ENCODE data around the gene OPRL1.
A peak's percentile ranks its signal among the peaks of the same experiment; 100 is the strongest.

OPRL1 gene

DNA sequence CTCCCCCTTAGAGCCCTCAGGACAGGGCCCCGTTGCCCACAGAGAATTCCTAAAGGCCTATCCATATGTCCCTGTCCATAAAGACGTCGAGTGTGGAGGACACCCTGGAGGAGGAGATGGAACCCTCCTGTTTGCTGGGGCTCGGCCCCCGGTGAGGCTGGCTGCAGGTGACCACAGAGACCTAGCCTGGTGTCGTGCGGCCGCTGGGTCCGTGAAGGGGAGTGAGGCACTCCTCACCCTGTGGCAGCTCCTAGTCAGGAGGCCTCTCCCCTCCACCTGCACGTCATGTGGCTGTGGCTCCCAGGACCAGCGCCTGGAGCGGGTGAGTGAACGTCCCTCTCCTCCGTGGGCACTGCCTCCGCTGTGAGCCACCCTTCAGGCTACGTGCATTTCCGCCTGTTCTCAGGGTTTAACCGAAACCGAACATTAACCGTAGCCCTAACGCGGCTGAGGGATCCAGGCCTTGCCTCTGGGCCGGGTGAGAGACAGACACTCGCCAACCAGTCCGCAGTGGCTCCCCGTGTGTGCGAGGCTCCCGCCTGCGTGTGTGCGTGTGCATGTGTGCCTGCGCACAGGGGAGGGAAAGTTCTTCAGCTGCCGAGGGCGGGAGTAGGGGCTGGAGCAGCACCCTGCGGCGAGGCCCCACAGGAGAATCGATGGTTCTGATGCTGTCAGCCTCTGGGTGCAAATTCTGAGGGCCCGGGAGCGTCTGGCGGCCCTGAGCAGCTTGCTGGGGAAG is 22.8 kb upstream of the OPRL1 start:
- DNase-seq: no peak

DNA sequence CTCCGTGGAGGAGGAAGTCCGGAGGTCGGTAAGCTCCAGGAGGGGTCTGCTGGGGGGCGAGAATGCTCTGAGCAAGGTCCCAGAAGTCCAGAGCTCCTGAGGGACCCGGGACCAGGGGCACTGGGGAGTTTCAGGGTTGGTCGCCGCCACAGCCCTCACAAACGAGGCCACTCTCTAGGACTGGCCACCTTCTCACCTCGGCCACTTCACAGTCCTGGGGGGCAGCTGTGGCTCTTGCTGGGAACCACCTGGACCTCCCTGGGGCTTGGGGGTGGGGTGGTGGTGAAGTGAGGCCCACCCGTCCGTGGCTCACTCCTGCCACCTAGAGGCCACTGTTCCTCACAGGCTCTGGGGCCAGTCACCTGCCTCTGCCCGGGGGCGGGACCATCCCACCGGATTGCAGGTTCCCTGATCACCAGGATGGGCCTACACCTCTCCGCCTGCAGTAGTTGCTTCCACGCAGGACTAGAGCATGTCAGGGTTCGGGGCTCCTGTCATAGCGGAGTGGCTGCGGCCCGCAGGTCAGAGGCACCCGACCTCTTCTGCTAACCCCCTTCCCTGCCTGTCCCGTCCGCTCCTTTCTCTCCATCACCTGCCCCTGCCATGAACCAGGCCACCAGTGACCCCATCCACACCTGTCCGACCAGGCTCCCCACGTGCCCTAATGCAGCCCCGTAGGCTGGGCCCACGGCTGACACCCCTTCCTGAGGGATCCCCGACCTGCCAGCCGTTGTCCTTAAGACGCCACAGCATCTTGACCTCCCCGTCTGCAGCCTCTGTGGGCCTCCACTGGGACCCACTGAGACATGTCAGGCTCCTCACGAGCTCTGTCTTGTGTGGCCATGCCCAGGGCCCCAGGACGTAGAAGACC is 22.0 kb upstream of the OPRL1 start:
- DNase-seq: peak; percentile 81

DNA sequence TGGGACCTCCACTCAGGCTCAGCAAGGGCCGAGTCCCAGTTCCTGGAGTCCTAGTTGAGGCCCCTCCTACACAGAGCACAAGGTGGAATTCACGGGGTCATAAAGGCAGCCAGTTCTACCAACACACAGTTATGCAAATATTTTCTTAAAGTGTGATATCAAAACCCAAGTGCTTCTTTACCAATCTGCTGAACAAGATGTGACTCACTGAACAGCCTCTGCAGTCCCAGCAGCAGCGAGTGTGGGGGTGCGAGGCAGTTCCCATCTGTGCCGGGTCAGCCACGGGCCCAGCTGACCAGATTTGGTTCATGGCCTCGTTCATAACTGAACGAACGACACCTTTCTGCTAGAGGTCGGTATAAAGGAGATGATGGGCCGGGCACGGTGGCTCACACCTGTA is 21.3 kb upstream of the OPRL1 start:
- no peak for DNase-seq

DNA sequence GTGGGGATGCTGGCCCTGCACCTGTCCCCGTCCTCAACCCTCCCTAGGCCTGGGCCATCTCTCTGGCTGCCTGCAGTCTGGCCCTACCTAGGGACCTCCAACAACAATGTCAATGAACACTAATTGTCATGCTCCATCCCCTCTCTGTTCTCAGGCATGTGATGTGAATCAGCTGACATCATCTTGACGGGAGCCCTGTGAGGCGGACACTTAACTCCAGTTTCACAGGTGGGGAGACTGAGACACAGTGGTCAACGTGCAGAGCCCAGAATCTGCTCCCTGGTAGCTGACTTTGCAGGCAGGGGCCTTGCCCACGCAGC is 17.6 kb upstream of the OPRL1 start:
- no peak for DNase-seq

DNA sequence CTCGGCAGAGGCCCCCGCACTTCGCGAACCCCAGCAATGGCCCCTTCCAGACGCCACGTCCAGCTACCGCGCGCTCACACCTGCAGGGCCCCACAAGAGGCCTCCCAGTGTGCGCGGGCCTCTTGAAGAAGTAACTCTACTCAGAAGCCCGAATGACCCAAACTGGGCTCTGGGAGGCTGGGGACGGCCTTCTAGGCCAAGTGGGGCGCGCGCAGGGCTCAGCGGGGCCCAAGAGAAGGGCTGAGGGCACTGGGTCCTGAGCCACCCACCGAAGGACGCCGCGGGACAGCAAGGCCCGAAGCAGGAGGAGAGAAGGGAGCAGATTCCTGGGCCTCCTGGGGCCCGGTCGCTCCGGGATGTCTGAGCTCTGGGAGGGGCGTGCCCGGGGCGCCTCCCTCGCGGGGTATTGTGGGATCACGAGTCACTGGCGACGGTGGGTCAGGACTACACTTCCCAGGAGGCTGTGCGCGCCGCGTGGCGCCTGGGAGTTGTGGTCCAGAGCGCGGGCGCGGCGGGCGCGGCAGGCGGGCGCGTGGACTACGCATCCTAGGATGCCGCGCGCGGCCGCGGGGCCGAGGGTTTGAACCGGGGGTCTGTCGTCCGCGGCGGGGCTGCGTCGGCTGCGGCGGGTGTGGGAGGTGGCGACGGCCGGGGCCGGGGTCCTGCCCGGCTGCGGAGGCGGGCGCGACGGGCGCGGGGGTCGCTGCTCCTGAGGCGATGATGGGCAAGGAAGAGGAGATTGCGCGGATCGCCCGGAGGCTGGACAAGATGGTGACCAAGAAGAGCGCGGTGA is 17.1 kb upstream of the OPRL1 start, which contains the start of gene TCEA2:
TCEA2 (plus strand) TSS at position 603 of the 793 bp plus-strand sequence; CDS start at position 718, 115 bp downstream.
- DNase-seq: peak; percentile 95

DNA sequence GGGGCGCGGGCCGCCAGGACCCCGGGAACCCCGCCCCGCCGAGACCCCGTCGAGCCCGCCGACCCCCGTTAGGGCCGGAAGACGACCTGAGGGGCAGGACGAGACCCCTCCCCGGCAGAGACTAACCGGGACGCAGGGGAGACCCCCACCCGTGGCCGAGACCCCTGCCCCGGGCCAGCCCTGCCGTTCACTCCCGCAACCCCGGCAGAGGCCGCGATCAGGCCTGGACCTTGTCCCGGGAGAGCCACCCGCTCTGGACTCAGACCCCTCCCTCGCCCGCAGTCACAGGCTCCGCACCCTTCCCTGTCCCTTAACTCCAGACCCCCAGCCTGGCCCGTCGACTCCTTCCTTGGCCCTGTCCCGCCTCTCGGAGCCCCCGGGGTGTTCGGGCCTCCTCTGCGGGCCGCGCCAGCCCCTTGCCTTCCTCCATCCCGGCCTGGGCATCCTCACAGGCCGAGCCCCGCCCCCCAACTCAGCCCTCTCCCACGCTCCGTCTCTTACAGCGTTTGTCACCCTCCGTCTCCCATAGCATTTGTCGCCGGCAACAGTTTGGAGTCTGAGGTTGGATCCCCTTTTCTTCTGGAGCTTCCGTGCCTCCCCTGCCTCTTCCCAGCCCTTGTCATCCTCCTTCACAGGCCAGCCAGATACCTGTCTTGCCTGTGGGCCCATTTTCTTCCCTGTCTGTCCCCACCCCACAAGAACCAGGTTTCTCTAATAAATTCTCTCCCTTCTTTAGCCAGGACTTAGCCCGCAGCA is 16.3 kb upstream of the OPRL1 start:
- DNase-seq: peak; percentile 46

DNA sequence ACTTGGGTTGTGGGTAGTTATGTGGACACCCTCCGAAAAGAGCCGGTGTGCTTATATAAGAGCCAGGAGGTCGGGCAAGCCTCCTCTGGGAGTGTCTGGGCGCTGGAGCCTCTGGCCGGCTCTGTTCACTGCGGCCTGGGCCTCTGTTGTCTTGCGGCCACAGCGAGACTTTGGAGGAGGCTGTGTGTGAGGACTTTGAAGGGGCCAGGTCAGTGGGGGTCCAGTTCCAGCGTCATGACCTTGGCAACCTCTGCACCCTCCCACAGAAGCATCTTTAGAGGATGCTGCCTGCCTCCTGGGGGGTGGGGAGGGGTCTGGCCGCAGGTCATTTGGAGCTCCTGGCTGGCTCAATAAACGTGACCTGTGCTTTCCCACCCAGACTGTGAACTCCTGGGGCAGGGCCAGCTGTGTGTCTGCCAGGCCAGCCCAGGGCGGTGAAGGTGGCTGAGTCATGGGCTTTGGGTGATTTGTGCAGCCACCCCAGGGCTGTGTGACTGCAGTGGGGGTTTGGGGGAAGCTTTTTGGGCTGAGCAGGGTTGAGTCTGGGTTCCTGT is 15.7 kb upstream of the OPRL1 start:
- no peak for DNase-seq

DNA sequence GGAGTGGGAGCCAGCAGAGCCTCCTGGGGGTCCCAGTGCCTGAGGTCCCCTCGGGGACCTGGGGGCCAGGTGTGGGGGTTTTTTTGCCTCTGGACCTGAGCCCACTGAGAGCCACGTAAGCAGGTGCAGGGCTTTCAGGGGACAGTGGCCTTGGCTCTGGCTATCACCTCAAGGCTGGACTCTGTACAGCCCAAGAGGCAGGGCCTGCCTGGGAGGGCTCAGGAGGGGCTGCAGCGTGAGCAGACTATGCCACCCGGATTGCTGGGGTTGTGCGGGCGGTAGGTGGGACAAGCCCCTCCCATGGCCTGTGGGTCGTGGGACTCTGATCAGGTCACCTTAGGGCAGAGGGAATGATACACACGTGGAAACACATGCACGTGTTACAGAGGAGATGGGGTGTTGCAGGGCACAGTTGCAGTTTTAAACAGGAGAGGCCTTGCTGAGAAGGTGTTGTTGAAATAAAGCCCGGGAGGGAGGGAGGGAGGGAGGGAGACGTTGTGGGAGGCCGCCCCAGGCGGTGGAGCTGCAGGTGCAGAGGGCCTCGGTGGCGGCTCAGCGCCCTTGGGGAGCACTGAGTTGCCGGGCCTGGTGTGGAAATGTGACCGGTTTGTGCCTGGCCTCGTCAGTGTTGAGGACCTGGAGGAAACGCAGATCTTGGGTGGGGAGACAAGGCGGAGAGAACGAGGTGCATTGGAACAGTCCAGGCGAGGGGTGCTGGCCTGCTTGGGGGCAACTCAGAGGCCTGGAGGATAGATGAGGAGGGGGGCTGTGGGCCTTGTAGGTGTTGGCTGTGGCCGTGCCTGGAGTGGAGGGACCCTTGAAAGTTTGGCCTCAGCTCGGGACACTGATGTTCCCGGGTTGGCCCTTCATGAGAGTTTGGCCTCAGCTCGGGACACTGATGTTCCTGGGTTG is 14.6 kb upstream of the OPRL1 start:
- DNase-seq: no peak

DNA sequence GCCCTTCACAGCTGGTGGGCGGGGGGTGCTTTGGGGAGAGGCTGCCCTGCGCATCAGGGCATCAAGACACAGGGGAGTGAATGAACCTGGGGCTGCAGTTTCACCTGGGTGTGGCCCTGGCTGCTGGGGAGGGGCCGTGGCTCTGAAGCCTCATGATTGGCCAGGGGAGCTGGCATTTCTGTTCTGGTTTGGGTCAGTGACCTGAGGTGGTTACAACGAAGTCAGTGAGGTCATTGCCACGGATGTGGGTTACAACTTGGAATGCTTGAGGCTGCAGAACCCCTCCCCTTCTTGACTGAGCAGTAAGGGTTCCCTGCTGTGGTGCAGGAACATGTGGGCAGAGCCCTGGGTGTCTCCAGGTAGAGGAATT is 13.9 kb upstream of the OPRL1 start:
- DNase-seq: peak; percentile 72

DNA sequence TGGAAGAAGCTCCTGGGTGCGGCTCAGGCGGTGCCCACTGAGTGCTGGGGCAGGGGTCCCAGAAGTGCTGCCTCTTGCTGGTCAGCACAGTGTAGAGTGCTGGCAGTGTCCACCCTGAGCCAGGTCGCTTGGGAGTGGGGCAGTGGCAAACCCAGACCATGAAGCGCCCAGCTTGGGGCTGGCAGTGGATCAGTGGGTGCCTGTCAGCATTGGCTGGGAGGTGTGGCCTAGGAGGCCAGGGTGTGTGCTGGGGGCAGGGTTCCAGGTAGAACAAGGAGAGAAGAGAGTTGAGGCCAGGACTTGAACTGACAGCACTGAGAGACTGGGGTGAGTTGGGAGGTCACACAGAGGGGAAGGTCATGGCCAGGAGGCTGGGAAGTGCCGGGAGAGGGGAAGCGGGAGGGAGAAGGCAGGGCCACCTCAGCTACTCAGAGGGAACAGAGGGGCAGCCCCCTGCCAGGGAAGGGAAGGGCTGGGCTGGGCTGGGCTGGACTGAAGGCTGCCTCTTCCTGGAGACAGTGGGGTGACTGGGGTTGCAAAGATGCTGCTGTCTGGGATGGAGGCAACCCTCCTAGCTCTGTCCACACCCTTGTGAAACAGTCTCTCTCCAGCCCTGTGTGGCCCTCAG is 12.8 kb upstream of the OPRL1 start:
- DNase-seq: no peak

DNA sequence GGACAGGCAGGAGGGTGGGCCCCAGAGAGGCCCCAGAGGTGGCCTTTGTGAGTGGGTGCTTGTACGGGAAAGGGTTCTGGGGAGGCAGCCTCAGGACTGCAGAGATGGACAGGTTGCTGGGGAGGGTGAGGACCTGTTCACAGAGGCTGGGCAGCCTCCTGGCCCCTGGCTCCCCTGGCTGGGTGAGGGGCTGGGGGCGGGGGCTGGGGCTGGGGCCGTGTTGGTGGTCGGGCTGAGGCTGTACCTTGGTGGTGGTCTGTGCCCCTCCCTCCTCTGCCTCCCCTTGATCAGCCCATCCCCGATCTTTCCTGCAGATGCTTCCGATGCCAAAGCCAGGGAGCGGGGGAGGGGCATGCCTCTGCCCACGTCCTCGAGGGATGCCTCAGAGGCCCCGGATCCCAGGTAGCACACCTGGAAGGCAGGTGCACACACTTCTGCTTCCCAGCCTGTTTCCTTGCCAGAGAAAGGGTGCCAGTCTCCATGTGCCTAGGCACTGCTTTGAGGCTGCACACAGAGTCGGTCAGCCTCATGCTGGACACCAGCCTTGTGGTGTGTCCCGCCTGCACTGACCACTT is 12.1 kb upstream of the OPRL1 start:
- no peak for DNase-seq

DNA sequence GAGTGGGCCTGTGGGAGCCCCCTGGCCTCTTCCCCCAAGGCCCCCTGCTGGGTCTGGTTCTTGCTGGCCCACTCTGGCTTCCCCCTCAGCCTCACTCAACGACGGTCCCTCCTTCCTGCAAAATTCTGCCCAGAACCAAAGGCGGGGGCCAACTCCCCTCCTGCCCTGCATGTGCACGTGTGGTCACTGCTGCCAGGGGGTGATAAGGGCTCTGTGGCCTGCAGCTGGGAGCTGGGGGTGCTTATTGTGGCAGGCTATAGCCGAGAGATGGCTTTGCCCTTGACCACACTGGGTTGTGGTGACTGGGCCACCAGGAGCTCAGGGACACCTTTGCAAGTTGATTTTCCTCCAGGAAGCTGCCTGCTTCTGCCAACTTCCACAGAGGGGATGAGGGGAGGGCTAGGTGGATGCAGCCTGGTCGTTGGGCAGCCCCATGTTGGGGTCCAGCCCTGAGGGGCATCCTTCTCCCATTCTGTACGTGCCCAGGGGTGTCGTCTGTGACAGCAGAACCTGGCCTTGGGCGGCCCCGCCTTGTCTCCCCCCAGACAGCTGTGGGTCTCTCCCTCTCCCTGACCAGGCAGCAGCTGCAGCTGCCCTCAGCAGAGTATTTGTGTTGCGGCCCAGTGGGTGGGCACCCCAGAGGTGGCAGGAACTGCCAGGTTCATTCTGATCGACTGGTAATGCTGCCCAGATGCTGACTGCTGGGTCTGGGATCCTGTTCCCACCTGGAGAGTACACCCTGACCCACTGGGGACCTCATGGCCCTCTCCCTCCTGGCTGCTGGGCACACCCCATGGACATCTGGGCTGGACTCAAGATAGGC is 11.3 kb upstream of the OPRL1 start:
- no peak for DNase-seq

DNA sequence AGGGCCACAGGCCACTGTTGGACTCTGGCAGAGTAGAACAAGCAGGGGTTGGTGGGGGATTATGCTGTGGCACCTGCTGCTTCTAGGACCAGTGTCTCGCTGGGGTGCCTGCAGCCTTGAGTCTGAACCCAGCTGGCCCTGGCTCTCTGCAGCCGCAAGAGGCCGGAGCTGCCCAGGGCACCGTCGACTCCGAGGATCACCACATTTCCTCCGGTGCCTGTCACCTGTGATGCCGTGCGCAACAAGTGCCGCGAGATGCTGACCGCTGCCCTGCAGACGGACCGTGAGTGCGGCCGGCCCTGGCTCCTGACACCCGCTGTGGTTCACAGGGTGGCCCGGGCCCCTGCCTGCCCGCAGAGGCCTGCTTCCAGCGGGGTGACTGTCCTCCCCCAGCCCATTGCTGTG is 10.7 kb upstream of the OPRL1 start:
- DNase-seq: no peak

DNA sequence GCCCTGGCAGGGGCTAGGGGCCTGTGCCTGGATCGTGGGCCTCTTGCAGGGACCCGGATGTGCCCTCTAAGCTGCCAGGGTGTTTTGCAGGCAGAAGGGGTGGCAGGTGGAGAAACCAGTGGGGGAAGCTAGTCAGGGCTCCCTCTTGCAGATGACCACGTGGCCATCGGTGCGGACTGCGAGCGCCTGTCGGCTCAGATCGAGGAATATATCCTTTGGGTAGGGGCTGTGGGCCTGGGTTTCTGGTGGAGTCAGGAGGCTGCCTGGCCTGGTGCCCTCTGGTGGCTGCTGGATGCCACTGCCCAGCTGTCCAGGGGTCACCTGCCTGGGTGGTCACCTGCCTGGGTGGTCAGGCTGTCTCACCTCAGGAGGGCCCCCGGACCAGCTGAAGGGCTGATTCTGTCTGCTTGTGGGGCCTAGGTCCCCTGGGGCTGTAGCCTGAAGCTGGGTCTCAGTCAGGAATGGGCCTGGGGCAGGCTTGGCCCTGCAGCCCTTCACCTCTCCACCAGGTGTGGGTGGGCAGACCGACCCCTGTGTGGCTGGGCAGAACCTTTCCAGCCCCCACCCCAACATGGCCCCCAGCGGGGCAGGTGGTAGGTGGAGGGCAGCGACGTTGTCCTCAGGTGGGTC is 10.2 kb upstream of the OPRL1 start:
- no peak for DNase-seq

DNA sequence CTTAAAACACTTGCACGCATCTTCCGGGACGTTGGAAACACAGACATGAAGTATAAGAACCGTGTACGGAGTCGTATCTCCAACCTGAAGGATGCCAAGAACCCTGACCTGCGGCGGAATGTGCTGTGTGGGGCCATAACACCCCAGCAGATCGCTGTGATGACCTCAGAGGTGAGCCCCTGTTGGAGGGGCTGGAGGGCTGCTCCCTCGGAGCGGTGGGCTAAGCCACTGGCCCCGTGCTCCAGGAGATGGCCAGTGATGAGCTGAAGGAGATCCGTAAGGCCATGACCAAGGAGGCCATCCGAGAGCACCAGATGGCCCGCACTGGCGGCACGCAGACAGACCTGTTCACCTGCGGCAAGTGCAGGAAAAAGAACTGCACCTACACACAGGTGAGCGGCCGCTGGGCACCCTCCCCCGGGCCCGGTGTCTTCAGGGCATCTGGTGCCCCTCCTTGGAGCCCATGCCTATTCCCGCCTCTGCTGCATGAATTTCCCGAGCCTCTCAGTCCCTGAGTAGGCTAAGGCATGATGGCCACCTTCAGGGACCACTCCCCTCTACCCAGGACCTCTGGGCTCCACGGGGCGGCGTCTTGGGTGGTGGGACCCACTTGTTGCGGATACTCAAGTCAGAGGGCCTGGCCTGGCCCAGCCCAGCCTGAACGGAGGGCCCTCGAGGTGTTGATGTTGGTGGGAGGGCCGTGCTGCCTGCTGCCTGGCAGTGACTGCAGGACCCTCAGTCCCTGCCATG is 9.5 kb upstream of the OPRL1 start:
- no peak for DNase-seq

DNA sequence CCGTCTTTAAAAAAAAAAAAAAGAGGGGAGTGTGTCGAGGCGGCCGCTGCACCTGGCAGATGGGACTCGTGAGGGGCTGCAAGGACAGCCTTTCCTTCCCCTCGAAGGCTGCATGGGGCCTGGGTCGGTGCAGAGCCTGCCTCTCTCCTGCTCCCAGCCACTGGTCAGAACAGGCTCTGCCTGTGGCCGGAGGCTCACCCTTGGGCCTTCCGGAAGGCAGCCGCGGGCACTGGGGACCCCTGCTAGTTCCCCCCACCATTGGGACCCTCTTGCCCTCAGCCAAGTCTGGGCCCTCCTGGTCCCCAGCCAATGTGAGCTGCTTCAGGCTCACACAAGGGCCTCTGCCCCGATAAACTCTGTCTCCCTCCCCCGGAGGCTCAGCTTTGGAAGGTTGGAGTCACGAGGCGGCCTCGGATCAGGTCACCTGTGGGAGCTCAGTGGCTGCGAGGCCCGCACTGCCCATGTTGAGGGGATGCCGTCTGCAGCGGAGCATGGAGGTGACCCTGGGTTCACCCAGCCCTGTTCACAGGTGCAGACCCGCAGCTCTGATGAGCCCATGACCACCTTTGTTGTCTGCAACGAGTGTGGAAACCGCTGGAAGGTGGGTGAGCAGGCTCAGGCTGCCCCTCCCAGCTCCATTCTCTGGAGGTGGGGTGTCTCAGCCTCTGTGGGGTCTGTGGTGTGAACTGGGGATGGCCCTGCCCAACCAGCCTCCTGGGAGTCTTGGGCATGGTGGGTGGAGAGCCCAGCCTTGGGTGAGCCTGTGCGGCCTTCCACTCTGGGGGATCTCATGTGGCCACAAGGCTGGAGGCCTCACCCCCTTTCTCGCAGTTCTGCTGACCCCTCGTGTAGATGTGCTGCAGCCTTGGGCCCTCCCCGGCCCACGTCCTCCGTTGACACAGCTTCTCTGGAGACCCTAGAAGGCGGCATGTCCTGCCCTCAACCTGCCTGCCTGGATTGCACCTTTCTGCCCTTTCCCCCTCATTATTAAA is 8.2 kb upstream of the OPRL1 start:
- DNase-seq: no peak

DNA sequence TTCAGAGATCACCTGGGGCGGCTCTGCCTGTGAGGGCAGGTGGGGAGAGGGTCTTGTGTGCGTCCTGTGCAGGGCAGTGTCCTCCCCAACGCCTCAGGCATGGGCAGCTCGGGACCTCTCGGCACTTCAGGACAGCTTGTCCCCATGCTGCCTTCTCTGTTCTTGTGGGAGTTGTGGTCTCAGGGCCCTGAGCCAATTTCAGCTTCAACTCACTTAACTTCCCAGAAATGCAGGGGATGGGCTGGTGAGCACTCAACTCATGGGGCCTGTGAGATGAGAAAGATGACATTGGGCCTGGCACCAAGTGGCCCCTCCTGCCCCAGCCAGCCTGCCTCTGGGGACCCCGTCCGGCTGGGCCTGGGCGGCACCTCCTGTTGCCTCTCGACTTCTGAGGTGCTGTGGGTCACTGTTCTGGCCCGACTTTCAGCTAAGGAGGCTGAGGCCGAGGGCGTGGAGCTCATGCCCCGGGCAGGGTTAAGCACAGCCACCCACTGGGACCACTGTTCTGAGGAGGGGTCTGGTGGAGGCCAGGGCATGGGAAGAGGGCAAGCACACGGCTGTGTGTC is 7.3 kb upstream of the OPRL1 start:
- no peak for DNase-seq

All from stimulated activated CD4-positive, alpha-beta T cell treated with anti-CD3 and anti-CD28 coated beads, Interleukin-1b, Interleukin-23, amount 100 ng/mL, for 48 hours (primary cell).